Pancreas (tissue), 10 donors: ENCODE measurements around the gene ZBTB20. TPM values are rescaled to one million over a fixed set of nuclear protein-coding genes. Genes with fewer than 3 reads are reported as not detected.

Experiments
- ATAC-seq, 4 donors: fragments of 200-7000 bp; cut with Tn5 transposase; one replicate each; pipeline versions ENCODE4 v1.8.0 to v1.9.1; 2020; ENCODE audit warnings: mild to moderate bottlenecking in 4 of 4, moderate library complexity in 4 of 4
- DNase-seq, 6 donors: peaks; one replicate each; pipeline ENCODE4 v3.0.0-alpha.2; 2020
- FAIRE-seq: peaks from 2 replicates; lab custom pipeline; 2012; peaks lifted over from hg19 to GRCh38; lab: Jason Lieb, UNC
- H3K27ac ChIP-seq, 4 donors: fragments of 200-600 bp; sonication (generic); 1 replicate in 3 of 4; 2 replicates in 1 of 4; pipeline versions ENCODE4 v1.5.0 to v1.8.0; 2020
- H3K27me3 ChIP-seq, 4 donors: fragments of 200-600 bp; one replicate each; pipeline ENCODE4 v1.8.0; 2021
- H3K36me3 ChIP-seq, 3 donors: fragments of 200-600 bp; sonication (generic) in 1 of 3; one replicate each; pipeline versions ENCODE4 v1.5.0 to v1.8.0; 2020 to 2021
- H3K4me1 ChIP-seq, 3 donors: fragments of 200-600 bp; one replicate each; pipeline ENCODE4 v1.8.0; 2021
- H3K4me3 ChIP-seq, 4 donors: fragments of 200-600 bp; sonication (generic) in 2 of 4; one replicate each; pipeline versions ENCODE4 v1.5.0 to v1.8.0; 2020 to 2021
- H3K9me3 ChIP-seq, 4 donors: fragments of 200-600 bp; one replicate each; pipeline ENCODE4 v1.8.0; 2021
- CTCF ChIP-seq, 4 donors: fragments of 200-600 bp; sonication (generic) in 3 of 4; IDR thresholded peaks; one replicate each; pipeline versions ENCODE4 v1.5.0 to v1.8.0; 2021; ENCODE audit warnings: antibody characterized with exemption in 4 of 4
- WGBS, 2 donors: extraction: QIAGEN DNeasy Blood & Tissue Kit; methylation state at CpG; one replicate each; pipeline ENCODE4 v1.1.7; 2013; 5-methylcytosine and 5-hydroxymethylcytosine counted together
- intact Hi-C, 3 donors: fragments of 100-400 bp; cut with DNase I; formaldehyde crosslinking; loops; one replicate each; pipeline versions ENCODE4 v1.11.1 to v1.14.2; 2022
- polyA plus RNA-seq, 2 donors: library from polyadenylated mRNA; stranded (reverse); fragments of 200-250 nt; gene quantifications; one replicate each; pipeline ENCODE4 v1.2.3, GENCODE V29; 2013
- total RNA-seq, 6 donors: library from RNA; stranded (reverse); fragmentation: NEBNext Ultra II Directional in 4 of 6; extraction: Animal tissue kit (Norgen Biotek cat#: 25700) in 4 of 6; gene quantifications; one replicate each; pipeline versions ENCODE4 v1.2.1 to v1.2.4, GENCODE V29; 2021 to 2023
- donor health status: healthy with polysubstance abuse.
- donor health status: DM: no; HTN: no; CAD: no; lungs with moderate emphysema.
- donor health status: DM: no; HTN: no; CAD: no.
- donor health status: control.
- donor health status: control.
- donor health status: Bipolar disorder and iron deficiency.
- donor health status: DM: yes; HTN: yes; CAD: no.
- donor health status: DM: no; HTN: no; CAD: no.
- donor health status: DM: no; HTN: no; CAD: no.
- donor health status: DM: yes; HTN: yes; CAD: no.

Gene ZBTB20
- total and polyA plus RNA-seq, 8 donors, result 1.3 to 81.5 (median 43.7) TPM

GRCh38 chr3:114498539-114499370 is 648.3 kb downstream of the ZBTB20 start:
- Histone ChIP-seq H3K9me3 (no peaks in the 10 kb centered on the region), H3K27ac (no peak overlapping the region), H3K4me3 (no peak overlapping the region), H3K27me3 (no peaks in the 10 kb centered on the region), H3K36me3 (no peaks in the 10 kb centered on the region), H3K4me1 (no peaks in the 10 kb centered on the region)
- ATAC-seq (peak in 3 of 4 donors; percentile 63 to 79 (median 69)), DNase-seq (no peak), FAIRE-seq (no peak)
- WGBS, 2 donors, result 86 to 91% methylated on average over 8 of the region's 8 CpGs
- TF ChIP-seq CTCF (IDR thresholded peaks at IDR 0.05), result no peak
- intact Hi-C loops, result no loop called here

- FAIRE-seq (no peak), DNase-seq (no peak), ATAC-seq (peak in 3 of 4 donors; percentile 38 to 66 (median 56))
- no peak overlapping the region for H3K4me3 ChIP-seq
- H3K27me3 ChIP-seq, result no peaks in the 10 kb centered on the region
- no peaks in the 10 kb centered on the region for H3K9me3 ChIP-seq
- no peak overlapping the region for H3K27ac ChIP-seq
- no peaks in the 10 kb centered on the region for H3K4me1 ChIP-seq
- intact Hi-C loops, result no loop called here
- WGBS, 2 donors, result 84 to 92% methylated on average over 2 of the region's 2 CpGs
- no peak for TF ChIP-seq CTCF (IDR thresholded peaks at IDR 0.05)
- no peaks in the 10 kb centered on the region for H3K36me3 ChIP-seq
Observed at GRCh38 chr3:114496874-114497273, 650.2 kb downstream of the ZBTB20 start.

GRCh38 chr3:114496466-114496865 is 650.6 kb downstream of the ZBTB20 start:
- no peak for TF ChIP-seq CTCF (IDR thresholded peaks at IDR 0.05)
- Histone ChIP-seq H3K4me3 (no peak overlapping the region), H3K27ac (no peak overlapping the region), H3K27me3 (no peaks in the 10 kb centered on the region), H3K36me3 (no peaks in the 10 kb centered on the region), H3K9me3 (no peaks in the 10 kb centered on the region), H3K4me1 (no peaks in the 10 kb centered on the region)
- intact Hi-C loops, result no loop called here
- 95 to 97% methylated on average over 3 of the region's 3 CpGs for WGBS, 2 donors
- FAIRE-seq, result no peak
- DNase-seq, result no peak
- ATAC-seq, result no peak

GRCh38 chr3:114496021-114496434 is 651.1 kb downstream of the ZBTB20 start:
- no peak for FAIRE-seq
- no peaks in the 10 kb centered on the region for H3K9me3 ChIP-seq
- WGBS, 2 donors, result 75 to 85% methylated on average over 1 of the region's 1 CpG
- ATAC-seq, result peak in 2 of 4 donors; percentile 24 to 31
- H3K27ac ChIP-seq, result no peak overlapping the region
- intact Hi-C loops, result no loop called here
- TF ChIP-seq CTCF (IDR thresholded peaks at IDR 0.05), result no peak
- H3K4me1 ChIP-seq, result no peaks in the 10 kb centered on the region
- no peak for DNase-seq
- no peaks in the 10 kb centered on the region for H3K27me3 ChIP-seq
- H3K36me3 ChIP-seq, result no peaks in the 10 kb centered on the region
- H3K4me3 ChIP-seq, result no peak overlapping the region

GRCh38 chr3:114494498-114494897 is 652.6 kb downstream of the ZBTB20 start:
- no peaks in the 10 kb centered on the region for H3K9me3 ChIP-seq
- no peak for DNase-seq
- TF ChIP-seq CTCF (IDR thresholded peaks at IDR 0.05), result no peak
- H3K4me1 ChIP-seq, result no peaks in the 10 kb centered on the region
- ATAC-seq, result no peak
- H3K27me3 ChIP-seq, result no peaks in the 10 kb centered on the region
- H3K4me3 ChIP-seq, result no peak overlapping the region
- intact Hi-C loops, result no loop called here
- H3K36me3 ChIP-seq, result no peaks in the 10 kb centered on the region
- FAIRE-seq, result no peak
- WGBS, 2 donors, result 81 to 94% methylated on average over 1 of the region's 1 CpG
- no peak overlapping the region for H3K27ac ChIP-seq
